Adipocyte (in vitro differentiated cells): Measurements from ENCODE around the gene ZDHHC24.

Experiments used
- DNase-seq: peaks from one replicate; pipeline ENCODE4 v3.0.0-alpha.2; 2015; ENCODE audit warnings: low read depth
- H3K27me3 ChIP-seq: replicated peaks from 2 replicates; pipeline ENCODE4 v1.7.0; 2013; ENCODE audit warnings: mild to moderate bottlenecking, low read length, moderate library complexity; ENCODE audit not compliant: control insufficient read depth, insufficient read depth
- H3K36me3 ChIP-seq: 2 replicates; pipeline ENCODE4 v1.7.0; 2013; ENCODE audit warnings: low read length, mild to moderate bottlenecking, moderate library complexity; ENCODE audit not compliant: control insufficient read depth, insufficient read depth, severe bottlenecking
- H3K4me1 ChIP-seq: 2 replicates; pipeline ENCODE4 v1.7.0; 2013; ENCODE audit warnings: mild to moderate bottlenecking, low read length, moderate library complexity; ENCODE audit not compliant: control insufficient read depth, insufficient read depth
- H3K4me3 ChIP-seq: 2 replicates; pipeline ENCODE4 v1.7.0; 2013; ENCODE audit warnings: mild to moderate bottlenecking, low read length, moderate library complexity
- H3K9ac ChIP-seq: 2 replicates; pipeline ENCODE4 v1.7.0; 2013; ENCODE audit warnings: mild to moderate bottlenecking, low read length, moderate library complexity
- H3K9me3 ChIP-seq: 2 replicates; pipeline ENCODE4 v1.7.0; 2013; ENCODE audit warnings: mild to moderate bottlenecking, low read length, moderate library complexity; ENCODE audit not compliant: control insufficient read depth

The ZDHHC24 gene

DNA sequence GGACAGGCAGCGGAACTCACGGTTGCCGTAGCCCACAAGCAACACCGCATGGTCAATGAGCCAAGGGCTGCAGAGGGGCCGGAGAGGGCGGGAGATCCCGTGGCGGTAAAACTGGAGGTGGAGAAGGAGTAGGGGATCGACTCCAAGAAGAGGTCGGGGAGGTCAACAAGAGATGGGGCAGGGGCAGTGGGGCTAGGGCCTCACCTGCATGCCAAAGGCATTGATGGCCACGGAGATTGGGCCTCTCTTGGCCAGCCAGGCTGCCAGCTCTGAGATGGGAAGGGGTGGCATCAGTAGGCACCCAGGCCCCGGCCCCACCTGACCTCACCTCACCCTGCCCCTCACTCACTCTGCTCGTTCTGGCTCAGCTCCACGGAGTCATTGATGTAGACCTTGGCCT, 18.7 kb upstream of the ZDHHC24 start:
- Histone ChIP-seq H3K36me3 (no peaks in the 10 kb centered on the region), H3K27me3 (no peaks in the 10 kb centered on the region), H3K4me3 (no peak overlapping the region), H3K4me1 (peaks cover 8% of the 10 kb centered on the region), H3K9ac (no peak overlapping the region), H3K9me3 (no peaks in the 10 kb centered on the region)
- DNase-seq = no peak

DNA sequence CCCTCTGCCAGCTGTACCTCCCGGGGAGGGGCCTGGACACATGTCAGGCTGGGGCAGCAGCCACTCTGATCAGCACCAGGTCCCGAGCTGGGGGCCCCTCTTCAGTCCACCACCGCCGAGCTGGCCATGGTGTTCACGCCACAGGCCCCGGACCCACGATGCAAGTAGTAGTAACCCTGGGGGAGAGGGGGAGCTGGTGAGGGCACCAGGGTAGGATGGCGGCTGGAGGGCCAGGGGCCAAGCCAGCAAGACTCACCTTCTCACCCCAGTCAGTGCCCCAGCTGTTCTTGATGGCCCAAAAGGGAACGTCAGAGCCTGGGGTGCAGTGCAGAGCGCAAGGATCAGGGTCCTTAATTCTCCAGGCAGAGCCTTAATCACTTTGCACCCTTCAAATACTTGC, 18.0 kb upstream of the ZDHHC24 start:
- Histone ChIP-seq H3K9ac (no peak overlapping the region), H3K27me3 (peaks cover 3% of the 10 kb centered on the region), H3K4me1 (peaks cover 8% of the 10 kb centered on the region), H3K9me3 (no peaks in the 10 kb centered on the region), H3K4me3 (no peak overlapping the region), H3K36me3 (no peaks in the 10 kb centered on the region)
- DNase-seq = no peak

DNA sequence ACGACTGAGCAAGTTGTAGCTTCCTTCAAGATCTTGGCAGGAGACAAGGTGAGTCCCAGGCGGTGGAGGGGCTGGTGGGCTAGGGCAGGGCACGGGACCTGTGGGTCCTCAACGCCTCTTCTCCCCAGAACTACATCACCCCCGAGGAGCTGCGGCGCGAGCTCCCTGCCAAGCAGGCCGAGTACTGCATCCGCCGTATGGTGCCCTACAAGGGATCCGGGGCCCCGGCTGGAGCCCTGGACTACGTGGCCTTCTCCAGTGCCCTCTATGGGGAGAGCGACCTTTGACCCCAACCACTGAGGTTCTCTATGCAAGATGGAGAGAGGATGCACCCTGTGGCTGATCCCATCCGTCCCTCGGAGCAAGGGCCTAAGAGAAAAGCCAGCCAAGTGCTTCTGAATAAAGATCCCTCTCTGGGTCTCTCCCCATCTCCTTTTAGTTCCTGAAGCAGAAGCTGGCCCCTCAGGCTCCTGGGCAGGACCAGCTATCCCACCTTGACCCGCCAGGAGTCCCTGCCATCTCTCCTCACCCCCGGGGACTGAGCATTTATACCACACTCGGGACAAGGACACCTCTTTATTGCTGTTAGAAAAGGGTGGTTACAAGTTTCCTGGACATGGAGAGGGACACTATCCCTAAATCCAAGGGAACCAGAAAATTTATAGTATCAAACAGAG, 17.2 kb upstream of the ZDHHC24 start:
- no peak for DNase-seq
- Histone ChIP-seq H3K4me1 (peaks cover 5% of the 10 kb centered on the region), H3K9me3 (no peaks in the 10 kb centered on the region), H3K9ac (no peak overlapping the region), H3K36me3 (no peaks in the 10 kb centered on the region), H3K27me3 (peaks cover 11% of the 10 kb centered on the region), H3K4me3 (no peak overlapping the region)

DNA sequence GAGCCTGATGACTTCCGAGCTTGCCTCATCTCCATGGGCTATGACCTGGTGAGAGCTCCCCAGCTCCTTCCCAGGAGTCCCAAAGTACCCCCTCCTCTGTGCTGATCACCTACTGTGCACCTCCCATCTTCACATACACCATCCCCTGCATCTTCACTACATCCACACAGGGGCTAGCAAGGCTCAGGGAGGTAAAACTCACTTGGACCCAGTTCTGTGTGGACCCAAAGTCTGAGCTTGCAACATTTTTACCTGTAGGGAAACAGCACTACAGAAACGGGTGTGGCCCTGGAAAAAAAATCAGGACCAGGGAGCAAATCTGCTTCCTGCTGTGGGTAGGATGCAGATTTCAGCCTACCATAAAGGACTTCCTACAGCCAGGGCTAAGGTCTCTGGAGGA, 16.4 kb upstream of the ZDHHC24 start:
- Histone ChIP-seq H3K4me3 (no peak overlapping the region), H3K36me3 (no peaks in the 10 kb centered on the region), H3K9me3 (no peaks in the 10 kb centered on the region), H3K4me1 (no peaks in the 10 kb centered on the region), H3K9ac (no peak overlapping the region), H3K27me3 (peaks cover 18% of the 10 kb centered on the region)
- DNase-seq = no peak

DNA sequence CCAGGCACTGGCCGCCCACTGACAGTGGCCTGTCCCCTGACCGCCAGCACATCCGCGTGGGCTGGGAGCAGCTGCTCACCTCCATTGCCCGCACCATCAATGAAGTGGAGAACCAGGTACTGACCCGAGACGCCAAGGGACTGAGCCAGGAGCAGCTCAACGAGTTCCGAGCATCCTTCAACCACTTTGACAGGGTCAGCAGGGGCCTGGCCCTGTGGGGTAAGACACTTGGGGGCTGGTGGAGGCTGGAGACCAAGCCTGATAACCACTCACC, 16.1 kb upstream of the ZDHHC24 start:
- no peak overlapping the region for H3K9ac ChIP-seq
- DNase-seq = no peak
- no peak overlapping the region for H3K4me3 ChIP-seq
- no peaks in the 10 kb centered on the region for H3K36me3 ChIP-seq
- H3K9me3 ChIP-seq = no peaks in the 10 kb centered on the region
- no peaks in the 10 kb centered on the region for H3K4me1 ChIP-seq
- peaks cover 22% of the 10 kb centered on the region for H3K27me3 ChIP-seq

DNA sequence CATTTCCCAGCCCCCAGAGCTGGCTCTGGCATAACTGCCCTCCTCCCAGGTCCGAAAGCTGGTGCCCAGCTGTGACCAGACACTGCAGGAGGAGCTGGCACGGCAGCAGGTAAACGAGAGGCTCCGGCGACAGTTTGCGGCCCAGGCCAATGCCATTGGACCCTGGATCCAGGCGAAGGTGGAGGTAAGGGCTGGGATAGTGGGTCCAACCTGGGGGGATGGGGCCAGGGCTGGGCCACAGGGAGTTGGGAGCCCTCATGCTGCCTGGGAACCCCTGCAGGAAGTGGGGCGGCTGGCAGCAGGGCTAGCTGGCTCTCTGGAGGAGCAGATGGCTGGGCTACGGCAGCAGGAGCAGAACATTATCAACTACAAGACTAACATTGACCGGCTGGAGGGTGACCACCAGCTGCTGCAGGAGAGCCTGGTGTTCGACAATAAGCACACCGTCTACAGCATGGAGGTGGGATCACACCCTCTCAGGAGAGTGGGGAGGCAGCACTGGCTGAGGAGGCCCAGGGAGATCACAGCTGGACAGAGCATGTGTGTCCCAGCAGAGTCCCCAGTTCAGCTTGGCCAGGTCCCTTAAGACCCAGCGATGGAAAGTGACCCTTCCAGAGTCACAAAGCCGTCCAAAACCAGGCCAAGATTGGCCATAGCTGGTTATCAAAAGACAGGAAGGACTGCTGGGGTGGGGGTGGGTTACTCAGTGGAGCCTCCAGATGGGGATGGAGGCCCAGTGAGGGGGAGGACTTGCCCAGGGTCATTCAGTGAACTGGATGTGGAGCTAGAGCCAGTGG, 15.5 kb upstream of the ZDHHC24 start:
- H3K9me3 ChIP-seq = no peaks in the 10 kb centered on the region
- no peak overlapping the region for H3K9ac ChIP-seq
- H3K27me3 ChIP-seq = peaks cover 22% of the 10 kb centered on the region
- H3K4me1 ChIP-seq = no peaks in the 10 kb centered on the region
- no peaks in the 10 kb centered on the region for H3K36me3 ChIP-seq
- no peak overlapping the region for H3K4me3 ChIP-seq
- no peak for DNase-seq

DNA sequence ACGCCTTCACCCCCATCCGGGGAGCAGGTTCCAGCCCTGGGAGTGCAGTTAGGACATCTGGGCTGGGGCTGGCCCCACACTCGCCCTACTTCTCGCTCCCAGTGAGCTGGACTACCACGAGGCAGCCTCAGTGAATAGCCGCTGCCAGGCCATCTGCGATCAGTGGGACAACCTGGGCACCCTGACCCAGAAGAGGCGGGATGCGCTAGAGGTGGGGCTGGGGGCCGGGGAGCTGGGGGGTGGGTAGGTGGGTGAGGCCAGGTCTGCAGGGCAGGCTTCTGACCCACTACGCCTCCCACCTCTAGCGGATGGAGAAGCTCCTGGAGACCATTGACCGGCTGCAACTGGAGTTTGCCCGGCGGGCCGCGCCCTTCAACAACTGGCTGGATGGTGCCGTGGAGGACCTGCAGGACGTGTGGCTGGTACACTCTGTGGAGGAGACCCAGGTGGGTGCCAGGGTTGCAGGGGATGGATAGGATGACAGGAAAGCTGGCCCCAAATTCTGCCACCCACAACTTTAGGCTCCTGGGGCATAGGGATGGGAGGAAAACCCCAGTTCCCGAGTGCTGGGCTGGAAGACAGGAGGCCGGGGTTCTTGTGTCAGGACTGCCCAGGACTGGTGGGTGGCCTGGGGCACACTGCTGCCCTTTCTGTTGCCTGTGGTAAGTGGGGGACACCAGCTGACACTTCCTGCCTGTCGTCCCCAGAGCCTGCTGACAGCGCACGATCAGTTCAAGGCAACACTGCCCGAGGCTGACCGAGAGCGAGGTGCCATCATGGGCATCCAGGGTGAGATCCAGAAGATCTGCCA, 14.2 kb upstream of the ZDHHC24 start:
- H3K9ac ChIP-seq = no peak overlapping the region
- H3K9me3 ChIP-seq = no peaks in the 10 kb centered on the region
- no peak for DNase-seq
- H3K27me3 ChIP-seq = peaks cover 22% of the 10 kb centered on the region
- H3K36me3 ChIP-seq = no peaks in the 10 kb centered on the region
- no peaks in the 10 kb centered on the region for H3K4me1 ChIP-seq
- H3K4me3 ChIP-seq = no peak overlapping the region

DNA sequence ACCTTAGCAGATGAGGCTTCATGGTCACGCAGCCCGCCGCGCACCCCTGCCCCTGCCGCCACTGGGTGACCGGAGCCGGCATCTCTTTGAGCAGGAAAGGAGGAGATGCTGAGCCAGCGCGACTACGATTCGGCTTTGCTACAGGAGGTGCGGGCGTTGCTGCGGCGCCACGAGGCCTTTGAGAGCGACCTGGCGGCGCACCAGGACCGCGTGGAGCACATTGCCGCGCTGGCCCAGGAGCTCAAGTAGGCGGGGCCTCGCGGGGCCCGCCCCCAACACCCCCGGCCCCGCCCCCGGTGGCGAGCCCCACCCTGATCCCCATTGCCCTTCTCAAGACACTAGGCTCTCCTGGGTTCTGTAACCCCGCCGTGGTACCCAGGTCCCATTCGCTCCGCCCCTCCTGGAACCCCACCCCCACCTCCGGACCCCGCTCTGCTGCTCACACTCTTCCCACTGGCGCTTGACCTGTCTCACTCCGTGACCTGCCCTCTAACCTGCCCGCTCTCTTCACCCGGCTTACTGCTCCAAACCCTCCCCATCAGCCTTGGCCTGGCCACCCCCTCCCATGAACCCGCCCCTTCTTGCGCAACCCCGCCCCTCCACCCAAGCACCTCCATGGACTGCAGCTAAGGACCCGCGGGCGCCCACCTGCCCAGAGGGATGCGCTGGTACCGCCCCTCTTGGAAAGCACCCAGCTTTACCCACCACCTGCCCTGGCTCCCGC, 13.5 kb upstream of the ZDHHC24 start:
- Histone ChIP-seq H3K4me1 (no peaks in the 10 kb centered on the region), H3K4me3 (no peak overlapping the region), H3K36me3 (no peaks in the 10 kb centered on the region), H3K9me3 (no peaks in the 10 kb centered on the region), H3K9ac (no peak overlapping the region), H3K27me3 (peaks cover 22% of the 10 kb centered on the region)
- no peak for DNase-seq

DNA sequence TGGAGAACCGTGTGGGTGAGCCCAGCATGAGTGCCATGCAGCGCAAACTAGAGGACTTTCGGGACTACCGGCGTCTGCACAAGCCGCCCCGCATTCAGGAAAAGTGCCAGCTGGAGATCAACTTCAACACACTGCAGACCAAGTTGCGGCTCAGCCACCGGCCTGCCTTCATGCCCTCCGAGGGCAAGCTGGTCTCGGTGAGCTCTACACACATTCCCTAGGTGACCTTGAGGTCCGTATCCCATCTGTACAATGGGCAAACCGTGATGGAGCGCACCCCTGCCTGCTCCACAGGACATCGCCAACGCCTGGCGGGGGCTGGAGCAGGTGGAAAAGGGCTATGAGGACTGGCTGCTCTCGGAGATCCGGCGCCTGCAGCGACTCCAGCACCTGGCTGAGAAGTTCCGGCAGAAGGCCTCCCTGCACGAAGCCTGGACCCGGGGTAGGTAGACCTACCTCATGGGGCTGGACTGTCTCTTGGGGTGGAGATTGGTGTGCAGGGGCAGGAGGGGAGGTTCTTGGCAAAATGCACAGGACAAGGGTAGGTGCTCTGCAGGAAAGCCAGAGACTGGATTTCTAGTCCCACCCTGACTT, 12.0 kb upstream of the ZDHHC24 start:
- Histone ChIP-seq H3K4me3 (no peak overlapping the region), H3K4me1 (no peaks in the 10 kb centered on the region)
- DNase-seq = no peak

DNA sequence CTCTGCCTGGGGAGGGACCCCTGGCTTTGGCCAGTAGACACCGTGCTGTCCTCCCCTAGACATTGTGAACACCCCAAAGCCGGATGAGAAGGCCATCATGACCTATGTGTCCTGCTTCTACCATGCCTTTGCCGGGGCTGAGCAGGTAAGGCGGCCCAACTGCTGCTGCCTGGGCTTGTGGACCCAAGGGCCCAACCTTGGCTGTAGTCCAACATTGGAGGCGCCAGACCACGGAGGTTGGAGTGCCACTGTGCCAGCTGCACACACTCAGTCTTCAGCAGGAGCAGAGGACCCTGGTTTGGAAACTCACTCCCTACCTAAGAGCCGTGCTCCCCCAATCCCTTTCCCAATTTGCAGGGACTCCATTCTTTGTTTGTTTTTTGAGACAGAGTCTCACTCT, 10.2 kb upstream of the ZDHHC24 start:
- no peak for DNase-seq
- Histone ChIP-seq H3K4me1 (no peaks in the 10 kb centered on the region), H3K36me3 (no peaks in the 10 kb centered on the region), H3K9me3 (no peaks in the 10 kb centered on the region), H3K27me3 (peaks cover 22% of the 10 kb centered on the region), H3K9ac (no peak overlapping the region), H3K4me3 (no peak overlapping the region)

More for the DNA sequence above, 12.0 kb upstream of the ZDHHC24 start:
- H3K9me3 ChIP-seq = no peaks in the 10 kb centered on the region
- no peaks in the 10 kb centered on the region for H3K36me3 ChIP-seq
- H3K27me3 ChIP-seq = peaks cover 22% of the 10 kb centered on the region
- H3K9ac ChIP-seq = no peak overlapping the region

DNA sequence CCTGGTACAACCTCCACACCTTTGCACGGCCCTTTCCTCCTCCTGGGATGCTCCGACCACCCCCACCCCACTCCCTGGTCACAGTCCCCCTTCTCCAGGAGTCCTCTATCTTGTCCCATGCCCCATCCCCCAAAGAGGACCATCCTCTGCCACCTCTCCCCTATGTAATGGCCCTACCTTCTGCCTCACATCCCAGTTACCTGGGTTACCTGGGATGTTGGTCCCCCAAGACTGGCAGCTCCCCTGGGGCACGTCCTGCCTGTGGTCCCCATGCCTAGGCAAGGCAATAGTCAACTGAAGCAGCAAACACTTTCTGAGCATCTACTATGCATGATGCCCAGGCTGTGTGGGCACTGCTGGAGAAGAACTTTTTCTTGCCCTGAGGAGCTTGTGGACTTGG, 9.6 kb upstream of the ZDHHC24 start:
- no peak overlapping the region for H3K4me3 ChIP-seq

More for the DNA sequence above, 9.6 kb upstream of the ZDHHC24 start:
- H3K36me3 ChIP-seq = no peaks in the 10 kb centered on the region
- no peaks in the 10 kb centered on the region for H3K9me3 ChIP-seq
- H3K4me1 ChIP-seq = no peaks in the 10 kb centered on the region
- peaks cover 22% of the 10 kb centered on the region for H3K27me3 ChIP-seq
- no peak for DNase-seq
- no peak overlapping the region for H3K9ac ChIP-seq
